ENCODE measurements around the gene FARP1.

DNA sequence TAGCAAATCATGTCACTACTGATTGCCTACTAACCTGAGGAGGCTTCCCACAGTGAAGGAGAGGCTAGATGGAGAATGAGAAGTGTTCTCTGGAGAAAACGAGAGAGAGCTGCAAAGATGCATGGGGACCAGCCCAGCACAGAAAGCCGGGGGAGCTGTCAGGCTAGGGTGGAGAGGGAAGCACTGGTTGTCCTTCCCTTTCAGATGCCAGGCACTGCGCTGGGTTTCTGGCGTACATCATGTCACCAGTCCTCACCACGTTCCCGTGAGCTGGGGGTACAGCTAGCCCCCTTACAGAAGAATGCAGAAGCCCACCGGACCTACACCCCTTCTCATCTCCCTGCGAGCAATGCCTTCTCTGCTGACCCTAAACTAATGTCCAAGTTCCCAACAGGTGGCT, 348.0 kb downstream of the FARP1 start:
- TF ChIP-seq, protein P1, sequence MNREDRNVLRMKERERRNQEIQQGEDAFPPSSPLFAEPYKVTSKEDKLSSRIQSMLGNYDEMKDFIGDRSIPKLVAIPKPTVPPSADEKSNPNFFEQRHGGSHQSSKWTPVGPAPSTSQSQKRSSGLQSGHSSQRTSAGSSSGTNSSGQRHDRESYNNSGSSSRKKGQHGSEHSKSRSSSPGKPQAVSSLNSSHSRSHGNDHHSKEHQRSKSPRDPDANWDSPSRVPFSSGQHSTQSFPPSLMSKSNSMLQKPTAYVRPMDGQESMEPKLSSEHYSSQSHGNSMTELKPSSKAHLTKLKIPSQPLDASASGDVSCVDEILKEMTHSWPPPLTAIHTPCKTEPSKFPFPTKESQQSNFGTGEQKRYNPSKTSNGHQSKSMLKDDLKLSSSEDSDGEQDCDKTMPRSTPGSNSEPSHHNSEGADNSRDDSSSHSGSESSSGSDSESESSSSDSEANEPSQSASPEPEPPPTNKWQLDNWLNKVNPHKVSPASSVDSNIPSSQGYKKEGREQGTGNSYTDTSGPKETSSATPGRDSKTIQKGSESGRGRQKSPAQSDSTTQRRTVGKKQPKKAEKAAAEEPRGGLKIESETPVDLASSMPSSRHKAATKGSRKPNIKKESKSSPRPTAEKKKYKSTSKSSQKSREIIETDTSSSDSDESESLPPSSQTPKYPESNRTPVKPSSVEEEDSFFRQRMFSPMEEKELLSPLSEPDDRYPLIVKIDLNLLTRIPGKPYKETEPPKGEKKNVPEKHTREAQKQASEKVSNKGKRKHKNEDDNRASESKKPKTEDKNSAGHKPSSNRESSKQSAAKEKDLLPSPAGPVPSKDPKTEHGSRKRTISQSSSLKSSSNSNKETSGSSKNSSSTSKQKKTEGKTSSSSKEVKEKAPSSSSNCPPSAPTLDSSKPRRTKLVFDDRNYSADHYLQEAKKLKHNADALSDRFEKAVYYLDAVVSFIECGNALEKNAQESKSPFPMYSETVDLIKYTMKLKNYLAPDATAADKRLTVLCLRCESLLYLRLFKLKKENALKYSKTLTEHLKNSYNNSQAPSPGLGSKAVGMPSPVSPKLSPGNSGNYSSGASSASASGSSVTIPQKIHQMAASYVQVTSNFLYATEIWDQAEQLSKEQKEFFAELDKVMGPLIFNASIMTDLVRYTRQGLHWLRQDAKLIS (CRISPR knock-in tag; IDR thresholded peaks at IDR 0.05), result no peak
- TF ChIP-seq SALL2 (CRISPR knock-in tag; IDR thresholded peaks at IDR 0.05) (no peak), NR3C1 (CRISPR knock-in tag; IDR thresholded peaks at IDR 0.05) (no peak), SKI (IDR thresholded peaks at IDR 0.05; ENCODE audit: partially characterized antibody) (no peak), TCF7L2 (IDR thresholded peaks at IDR 0.05; ENCODE audit: low read depth, low read length) (no peak), EZH2 (conservative IDR thresholded peaks at IDR 0.05; ENCODE audit: low read depth, low read length) (no peak), JUN (CRISPR knock-in tag; IDR thresholded peaks at IDR 0.05) (no peak), TAF1 (CRISPR knock-in tag; IDR thresholded peaks at IDR 0.05) (no peak)
- TF ChIP-seq, protein P2, sequence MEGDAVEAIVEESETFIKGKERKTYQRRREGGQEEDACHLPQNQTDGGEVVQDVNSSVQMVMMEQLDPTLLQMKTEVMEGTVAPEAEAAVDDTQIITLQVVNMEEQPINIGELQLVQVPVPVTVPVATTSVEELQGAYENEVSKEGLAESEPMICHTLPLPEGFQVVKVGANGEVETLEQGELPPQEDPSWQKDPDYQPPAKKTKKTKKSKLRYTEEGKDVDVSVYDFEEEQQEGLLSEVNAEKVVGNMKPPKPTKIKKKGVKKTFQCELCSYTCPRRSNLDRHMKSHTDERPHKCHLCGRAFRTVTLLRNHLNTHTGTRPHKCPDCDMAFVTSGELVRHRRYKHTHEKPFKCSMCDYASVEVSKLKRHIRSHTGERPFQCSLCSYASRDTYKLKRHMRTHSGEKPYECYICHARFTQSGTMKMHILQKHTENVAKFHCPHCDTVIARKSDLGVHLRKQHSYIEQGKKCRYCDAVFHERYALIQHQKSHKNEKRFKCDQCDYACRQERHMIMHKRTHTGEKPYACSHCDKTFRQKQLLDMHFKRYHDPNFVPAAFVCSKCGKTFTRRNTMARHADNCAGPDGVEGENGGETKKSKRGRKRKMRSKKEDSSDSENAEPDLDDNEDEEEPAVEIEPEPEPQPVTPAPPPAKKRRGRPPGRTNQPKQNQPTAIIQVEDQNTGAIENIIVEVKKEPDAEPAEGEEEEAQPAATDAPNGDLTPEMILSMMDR (CRISPR knock-in tag; IDR thresholded peaks at IDR 0.05), result no peak
- TF ChIP-seq, protein P3, sequence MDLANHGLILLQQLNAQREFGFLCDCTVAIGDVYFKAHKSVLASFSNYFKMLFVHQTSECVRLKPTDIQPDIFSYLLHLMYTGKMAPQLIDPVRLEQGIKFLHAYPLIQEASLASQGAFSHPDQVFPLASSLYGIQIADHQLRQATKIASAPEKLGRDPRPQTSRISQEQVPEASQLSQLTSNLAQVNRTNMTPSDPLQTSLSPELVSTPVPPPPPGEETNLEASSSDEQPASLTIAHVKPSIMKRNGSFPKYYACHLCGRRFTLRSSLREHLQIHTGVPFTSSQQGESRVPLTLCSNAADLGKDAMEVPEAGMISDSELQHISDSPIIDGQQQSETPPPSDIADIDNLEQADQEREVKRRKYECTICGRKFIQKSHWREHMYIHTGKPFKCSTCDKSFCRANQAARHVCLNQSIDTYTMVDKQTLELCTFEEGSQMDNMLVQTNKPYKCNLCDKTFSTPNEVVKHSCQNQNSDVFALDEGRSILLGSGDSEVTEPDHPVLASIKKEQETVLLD (CRISPR knock-in tag; IDR thresholded peaks at IDR 0.05; ENCODE audit: low read depth), result no peak

All from HepG2 (cell line).